NCI-H2081 treated with DMSO at 0.1 percent for 48 hours (cell line): Measurements from ENCODE around the gene PGK2.
"Not testable (repeated sequence)": the region's sequence is repeated elsewhere in the genome, so short reads cannot be mapped to it uniquely, and the experiment has no call there.

Experiments used
- DNase-seq: peaks from one replicate; lab custom pipeline; 2025; lab: John Stamatoyannopoulos, UW

The PGK2 gene

DNA sequence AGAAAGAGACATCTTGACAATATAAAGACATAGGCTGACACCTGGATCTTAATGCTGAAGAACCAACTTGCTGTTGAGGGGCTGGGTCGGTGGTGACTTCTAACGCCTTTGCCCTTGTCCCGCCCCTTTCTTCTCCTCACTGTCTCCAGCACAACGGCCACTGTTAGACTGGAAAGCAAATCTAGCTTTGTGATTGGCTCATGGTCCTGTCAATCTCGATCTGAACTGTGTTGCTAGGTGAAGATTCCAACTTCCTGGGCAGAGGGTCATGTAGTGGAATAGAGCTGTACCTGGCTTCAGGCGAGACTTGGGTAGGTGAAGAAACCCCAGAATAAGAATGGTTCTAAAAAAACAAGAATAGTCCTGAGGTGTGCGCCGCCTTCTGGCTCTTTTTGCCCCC is at the start of gene PGK2:
PGK2 (minus strand) TSS at position 110 of the 400 bp plus-strand sequence; CDS start at position 12, 98 bp downstream.
- no peak for DNase-seq

DNA sequence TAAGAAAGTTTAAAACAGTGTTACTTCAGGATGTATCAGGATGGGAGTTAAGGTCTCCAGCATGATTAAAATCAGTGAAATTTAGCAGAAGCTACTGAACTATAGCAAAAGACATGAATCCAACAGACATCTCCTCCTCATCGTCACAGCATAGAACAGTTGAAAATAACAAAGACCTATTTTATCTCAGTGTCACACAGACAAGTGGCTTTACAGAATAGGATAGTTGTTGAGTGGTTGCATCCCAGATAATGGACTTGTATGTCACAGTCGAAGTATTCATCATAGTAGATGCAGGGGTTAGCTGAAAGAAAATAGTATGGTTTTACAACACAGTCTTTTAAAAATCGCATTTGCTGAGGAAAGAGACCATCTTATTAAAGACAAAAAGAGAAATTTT is 48.1 kb upstream of the PGK2 start:
- DNase-seq = no peak

DNA sequence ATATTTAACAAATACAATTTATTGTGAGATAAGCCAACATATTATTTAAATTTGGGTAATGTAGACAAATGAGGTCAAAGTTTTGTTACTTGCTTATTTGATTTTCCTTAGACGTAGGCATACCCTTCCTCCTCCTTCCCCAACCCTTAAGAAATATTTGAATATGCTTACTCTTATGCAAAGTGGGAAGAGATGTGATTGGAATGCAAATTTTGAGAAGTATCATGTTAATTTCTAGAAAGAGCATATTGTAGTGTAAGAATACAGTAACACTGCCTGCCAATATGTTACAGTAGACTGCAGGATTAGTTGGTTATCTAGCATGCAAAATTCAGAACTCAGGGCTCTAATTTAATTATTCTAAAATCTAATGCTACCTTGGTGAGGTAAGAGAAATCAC is 46.3 kb upstream of the PGK2 start:
- DNase-seq = no peak

DNA sequence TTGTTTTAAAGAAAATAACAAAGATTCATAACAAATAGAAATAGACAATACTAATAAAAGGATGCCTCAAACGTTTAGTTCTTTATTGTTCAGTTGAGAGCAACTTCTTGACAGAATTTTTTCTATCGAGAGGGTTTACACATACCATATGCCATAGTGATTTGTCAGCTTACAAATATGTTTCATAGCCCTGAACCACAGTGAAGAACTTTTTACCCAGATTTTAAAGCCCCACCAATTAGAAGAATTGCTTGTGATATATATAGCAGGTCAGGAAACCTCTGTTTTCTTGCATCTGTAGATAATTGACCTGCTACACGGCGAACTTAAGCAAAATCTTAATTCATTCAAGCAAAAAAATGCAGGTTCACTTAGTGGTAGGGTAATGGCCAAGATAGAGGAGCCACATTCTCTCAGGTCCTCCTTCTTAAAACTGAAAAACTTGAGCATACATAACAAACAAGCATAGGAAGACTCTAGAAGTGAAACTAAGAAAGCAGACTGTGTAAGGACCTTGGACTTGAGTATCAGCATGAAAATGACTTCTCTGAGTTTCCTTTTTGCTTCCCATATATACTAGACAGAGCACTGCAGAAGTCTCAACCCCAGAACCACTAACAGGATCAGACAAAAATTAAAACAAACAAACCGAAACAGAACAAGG is 39.8 kb upstream of the PGK2 start:
- no peak for DNase-seq

DNA sequence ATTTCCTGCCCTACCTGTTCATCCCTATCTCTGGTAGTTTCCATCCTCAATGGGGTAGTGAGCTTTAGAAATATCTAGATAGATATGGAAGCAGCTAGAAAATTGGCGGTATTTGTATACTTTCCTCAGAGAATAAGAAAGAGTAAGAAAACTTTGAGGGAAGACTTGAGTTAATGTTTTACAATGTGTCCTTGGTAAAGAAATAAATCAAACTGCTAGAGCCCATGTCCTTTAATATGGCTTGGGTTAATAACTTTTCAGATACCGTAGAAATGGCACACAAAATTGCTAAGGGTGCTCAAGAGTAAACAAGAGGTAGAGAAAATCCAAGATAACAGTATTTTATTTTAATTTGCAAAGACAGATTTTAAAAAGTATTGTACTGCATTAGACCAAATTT is 28.1 kb upstream of the PGK2 start:
- DNase-seq = no peak

DNA sequence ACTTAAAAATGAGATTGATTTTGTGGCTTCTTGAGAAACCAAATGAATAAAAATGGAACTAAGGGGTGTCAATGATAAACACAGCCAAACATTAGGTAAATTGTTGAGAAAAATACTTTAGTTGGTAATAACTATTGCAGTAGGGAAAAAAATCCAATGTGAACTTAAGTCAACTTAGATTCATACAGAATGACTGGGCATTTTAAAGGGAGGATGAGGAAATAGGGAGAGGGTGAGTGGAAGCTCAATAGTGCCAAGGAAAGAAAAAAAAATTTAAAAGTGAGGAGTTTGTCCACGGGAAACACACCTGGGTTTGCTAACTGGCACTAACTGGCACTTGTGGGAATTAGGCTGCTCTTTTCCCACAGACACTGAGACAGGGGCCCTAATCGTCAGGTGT is 26.2 kb upstream of the PGK2 start:
- no peak for DNase-seq

DNA sequence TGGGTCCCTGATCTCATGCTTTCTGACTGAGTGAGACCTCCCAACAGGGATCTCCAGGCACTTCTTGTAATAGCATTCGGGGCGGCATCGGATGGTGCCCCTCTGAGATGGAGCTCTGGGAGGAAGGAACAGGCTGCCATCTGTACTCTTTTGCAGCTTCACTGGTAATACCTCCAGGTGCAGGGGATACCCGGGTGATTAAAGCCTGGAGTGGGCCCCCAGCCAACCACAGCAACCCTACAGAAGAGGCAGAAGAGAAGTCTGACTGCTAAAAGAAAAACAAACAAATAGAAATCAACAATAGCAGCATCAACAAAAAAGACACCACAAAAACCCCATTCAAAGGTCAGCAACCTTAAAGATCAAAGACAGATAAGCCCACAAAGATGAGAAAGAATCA is 19.1 kb upstream of the PGK2 start:
- DNase-seq = no peak

DNA sequence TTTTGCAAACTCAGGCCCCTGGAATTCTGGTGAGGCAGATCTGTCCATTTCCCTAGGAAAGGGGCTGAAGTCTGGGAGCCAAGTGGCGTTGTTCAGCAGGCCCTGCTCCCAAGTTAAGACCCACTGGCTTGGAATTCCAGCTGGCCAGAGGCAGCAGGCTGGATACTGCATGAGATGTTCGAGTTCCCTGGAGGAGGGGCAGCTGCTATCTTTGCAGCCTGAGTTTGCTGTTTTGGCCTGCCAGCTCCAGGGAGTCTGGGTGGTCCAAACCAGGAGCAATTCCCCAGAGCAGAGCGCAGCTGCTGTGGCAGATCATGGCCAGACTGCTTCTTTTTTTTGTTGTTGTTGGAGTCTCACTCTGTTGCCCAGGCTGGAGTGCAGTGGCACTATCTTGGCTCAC is 18.2 kb upstream of the PGK2 start:
- no peak for DNase-seq

DNA sequence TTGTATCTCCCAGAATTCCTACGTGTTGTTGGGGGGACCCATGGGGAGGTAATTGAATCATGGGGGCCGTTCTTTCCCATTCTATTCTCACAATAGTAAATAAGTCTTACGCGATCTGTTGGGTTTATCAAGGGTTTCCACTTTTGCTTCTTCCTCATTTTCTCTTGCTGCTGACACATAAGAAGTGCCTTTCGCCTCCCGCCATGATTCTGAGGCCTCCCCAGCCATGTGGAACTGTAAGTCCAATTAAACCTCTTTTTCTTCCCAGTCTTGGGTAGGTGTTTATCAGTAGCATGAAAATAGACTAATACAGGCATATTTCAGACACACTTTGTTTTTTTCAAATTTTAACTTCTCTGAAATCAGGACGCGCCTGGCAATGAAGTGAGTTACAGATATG is 14.4 kb upstream of the PGK2 start:
- DNase-seq = no peak

DNA sequence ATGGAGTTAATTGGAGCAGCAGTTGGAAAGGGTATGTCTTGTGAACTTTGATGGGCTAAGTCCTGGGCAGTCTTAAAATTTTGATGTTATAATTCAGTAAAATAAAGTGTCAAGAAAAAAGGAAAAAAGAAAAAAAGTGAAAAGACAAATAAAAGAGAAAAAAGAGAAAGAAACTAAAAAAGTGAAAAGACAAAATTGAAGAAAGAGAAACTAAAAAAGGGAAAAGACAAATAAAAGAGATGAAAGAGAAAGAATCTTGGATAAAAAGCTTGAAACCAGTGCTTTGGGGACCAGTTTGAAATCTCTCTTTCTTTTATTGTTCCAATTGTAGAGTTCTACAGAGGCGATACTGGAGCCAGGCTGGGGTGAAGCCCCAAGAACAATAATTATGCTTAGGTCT is 12.0 kb upstream of the PGK2 start:
- no peak for DNase-seq

DNA sequence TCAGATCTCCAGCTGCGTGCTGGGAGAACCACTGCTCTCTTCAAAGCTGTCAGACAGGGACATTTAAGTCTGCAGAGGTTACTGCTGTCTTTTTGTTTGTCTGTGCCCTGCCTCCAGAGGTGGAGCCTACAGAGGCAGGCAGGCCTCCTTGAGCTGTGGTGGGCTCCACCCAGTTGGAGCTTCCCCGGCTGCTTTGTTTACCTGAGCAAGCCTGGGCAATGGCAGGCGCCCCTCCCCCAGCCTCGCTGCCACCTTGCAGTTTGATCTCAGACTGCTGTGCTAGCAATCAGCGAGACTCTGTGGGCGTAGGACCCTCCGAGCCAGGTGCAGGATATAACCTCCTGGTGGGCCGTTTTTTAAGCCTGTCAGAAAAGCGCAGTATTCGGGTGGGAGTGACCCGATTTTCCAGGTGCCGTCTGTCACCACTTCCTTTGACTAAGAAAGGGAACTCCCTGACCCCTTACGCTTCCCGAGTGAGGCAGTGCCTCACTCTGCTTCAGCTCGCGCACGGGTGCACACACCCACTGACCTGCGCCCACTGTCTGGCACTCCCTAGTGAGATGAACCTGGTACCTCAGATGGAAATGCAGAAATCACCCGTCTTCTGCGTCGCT is 9.9 kb upstream of the PGK2 start:
- not testable (repeated sequence) for DNase-seq

DNA sequence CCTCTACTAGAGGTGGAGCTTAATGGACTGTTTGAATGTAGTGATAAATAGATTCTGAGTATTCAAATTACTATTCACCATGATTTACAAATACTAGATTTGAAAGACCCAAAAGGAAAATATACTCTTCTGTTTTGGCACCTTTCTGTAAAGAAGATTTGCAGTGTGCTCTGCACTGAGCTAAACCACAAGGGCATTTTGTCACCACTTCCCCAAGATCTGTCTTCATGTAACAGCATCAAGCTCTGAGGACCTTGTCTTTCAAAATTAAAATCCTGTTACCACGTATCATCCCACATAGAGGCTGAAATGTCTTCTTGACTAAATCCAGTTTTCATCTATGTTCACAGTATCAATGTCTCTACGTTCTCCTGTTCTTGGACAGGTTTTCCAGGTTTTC is 3.3 kb upstream of the PGK2 start:
- DNase-seq = no peak

DNA sequence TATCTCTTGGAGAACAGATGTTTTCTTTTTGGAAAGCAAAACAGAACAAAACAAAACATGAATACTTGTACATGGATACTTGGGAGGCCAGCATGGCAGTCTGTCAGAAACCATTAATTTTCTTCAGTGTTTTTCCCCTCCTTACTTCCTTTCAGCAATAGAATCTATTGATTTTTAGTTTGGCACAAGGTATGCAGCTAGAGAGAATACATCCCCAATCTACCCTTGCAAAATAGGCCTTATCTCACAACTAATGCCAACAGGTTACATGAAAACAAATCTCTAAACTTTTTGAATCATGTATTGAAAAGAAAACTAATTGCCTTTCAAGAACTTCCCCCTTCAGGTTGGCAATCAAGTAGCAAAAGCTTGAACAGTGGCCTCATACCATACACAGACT is 2.8 kb downstream of the PGK2 start:
- DNase-seq = no peak

DNA sequence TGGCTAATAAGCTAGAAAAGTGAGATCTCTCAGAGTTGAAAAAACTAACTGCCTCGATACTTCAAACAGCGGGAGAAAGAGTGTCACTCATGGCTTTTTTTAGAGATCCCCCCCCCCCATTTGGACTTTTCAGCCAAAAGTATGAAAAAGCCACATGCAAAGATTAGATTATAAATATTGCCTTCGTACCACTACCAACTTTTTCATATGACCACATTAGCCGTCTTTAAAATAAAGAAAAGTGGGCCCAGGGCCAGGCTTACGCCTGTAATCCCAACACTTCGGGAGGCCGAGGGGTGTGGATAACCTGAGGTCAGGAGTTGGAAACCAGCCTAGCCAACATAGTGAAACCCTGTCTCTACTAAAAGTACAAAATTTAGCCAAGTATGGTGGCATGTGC is 4.4 kb downstream of the PGK2 start:
- no peak for DNase-seq

DNA sequence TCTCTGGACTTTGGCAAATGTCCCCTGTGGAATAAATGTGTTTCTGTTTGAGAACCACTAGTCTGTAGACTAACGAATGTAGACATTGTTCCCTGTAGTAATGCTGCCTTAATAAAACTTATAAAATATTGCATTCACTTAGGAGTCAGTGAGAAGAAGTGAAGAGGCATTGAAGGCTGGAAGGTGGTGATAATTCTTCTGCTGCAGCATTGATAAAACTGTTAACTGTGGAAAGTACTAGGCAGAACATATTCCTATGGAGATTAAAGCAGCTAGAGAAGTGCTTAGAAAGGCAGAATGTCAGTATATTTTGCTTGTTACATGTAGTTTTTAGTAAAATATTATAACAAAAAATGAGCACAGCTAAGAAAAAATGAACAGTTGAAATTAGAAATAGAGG is 4.8 kb downstream of the PGK2 start:
- DNase-seq = no peak

DNA sequence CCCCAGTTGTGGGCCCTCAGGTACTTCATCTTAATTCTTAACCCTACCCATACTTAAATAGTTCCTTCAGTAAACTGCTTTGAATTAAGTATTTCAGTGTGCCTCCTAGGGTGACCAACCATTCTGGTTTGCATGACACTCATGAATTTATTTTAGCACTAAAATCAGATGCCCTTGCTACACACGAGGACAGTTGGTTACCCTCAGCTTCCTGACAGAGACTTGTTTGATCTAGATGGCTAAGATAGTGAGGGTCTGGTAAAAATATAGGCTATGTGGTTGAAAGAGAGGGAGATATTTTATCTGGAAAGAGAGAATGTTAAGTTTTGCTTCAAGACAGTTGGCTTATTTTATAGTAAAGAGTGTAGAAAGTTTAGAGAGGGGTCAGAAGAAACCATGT is 10.6 kb downstream of the PGK2 start:
- DNase-seq = no peak

DNA sequence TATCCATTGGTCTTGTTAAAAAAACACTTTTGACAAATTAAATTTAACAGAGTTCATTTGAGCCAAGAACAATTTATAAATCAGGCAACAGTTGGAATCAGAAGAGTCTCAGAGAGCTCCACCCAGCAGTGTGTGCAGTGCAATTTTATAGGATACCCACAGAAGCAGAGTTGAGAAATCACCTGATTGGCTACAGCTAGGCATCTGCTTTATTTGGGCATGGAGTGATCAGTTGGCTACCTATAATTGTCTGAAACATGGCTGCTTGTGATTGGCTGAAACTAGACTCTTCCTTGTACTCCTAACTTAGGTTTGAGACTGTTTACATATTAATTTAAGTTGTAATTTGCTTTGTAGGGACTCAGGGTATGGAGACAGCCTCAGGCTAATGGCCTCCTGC is 12.0 kb downstream of the PGK2 start:
- no peak for DNase-seq

DNA sequence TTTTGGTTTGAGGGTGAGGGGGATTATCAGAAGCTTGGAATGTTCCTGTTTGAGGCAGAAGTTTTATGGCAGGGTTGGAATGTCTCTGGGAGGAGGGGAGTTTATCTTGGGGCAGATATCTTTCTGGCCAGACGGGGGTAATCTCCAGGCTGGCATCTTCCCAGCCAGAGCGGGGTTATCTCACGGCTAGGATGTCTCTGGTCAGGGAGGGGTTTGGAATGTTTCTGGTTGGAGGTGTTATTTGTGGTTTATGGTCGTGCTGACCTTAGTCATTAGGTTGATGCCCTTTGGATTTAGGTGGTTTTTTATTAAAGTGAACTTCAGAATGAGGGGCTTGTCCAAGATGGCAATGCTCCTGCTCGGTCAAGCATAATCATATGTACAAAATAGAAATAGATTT is 14.8 kb downstream of the PGK2 start:
- DNase-seq = no peak

DNA sequence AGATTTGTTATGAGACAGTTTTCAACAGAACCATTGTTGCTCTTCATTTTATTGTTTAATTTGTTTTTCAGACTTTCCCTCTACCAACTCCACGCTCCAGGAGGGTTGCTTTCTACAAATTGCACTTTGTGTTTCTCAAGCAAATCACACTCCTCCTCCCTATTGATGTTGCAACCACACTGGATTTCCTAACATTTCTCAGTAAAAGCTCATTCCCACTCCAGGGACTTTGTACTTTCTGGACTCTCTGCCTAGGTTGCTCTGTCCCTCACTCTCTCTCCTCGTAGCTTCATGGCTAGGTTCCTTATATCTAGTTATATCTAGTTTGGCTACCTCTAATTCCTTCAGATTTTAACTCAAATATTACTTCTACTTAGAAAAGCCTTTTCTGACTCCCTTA is 20.3 kb downstream of the PGK2 start:
- no peak for DNase-seq

DNA sequence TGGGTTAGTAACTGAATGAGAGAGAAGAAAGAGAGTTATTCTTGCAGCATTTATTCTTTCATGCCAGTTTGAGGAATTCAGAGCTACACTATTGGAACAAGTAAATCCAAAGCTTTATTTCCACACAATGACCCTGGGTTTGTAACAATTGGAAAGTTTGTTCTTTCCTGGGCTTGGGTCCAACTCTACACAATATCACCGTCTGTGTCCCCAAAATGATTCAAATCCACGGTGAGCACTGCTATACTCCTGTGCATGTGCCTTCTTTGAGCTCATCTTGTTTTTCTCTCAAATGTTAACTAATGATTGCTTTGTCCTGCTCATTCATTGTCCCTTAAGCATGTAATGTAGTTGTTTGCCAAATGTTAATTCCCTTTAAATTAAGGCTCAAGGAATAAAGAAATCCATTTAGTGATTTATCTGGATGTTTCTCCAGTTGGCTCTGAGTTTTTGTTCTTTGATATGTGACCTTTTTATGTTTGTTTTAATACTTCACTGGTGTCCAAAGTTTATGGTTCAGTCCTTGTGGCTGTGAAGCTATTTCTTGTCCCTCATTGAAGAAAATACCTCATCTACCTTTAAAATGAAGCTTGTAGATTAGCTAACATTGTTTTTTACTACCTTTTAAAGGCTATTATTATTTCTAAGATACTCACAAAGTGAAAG is 22.4 kb downstream of the PGK2 start:
- DNase-seq = no peak

DNA sequence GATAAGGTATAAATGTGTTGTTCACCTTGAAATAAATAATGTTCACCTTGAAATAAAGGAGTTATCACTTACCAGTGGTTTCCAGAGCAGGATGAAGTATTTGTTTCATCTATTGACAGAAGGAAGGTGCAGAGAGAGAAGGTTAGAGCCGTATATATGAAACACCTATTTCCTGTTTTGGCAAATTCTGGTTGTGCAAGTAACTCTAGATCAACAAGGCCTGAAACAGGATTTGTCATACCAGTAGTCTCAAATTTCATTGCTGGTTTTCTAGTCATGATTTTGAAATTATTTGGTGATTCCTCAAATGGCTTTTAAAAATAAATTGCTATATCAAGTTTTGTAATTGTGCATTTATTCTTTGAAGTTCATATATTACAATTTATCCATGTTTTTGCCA is 42.8 kb downstream of the PGK2 start, which contains the start of gene CRISP3:
CRISP3 (minus strand) TSS at position 130 of the 400 bp plus-strand sequence; CDS start at position 109, 21 bp downstream.
- DNase-seq = no peak

DNA sequence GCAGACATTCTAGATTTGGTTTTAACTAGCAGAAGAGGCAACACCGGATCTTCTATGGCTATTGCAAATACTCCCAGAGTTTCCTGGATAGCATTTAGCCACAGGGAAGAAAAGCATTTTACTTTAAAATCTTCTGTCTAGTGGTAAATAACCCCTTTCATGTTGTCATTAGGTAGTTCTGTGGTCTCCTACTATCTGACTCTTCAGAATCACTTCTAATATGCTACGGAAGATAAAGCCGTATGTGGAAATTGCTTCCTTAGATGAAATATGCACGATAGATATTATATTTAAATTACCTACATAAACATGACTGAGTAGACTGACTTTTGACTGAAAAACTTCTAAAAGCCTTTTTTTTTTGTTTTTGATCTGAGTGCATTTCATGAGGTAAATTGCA is 43.7 kb downstream of the PGK2 start:
- DNase-seq = no peak

DNA sequence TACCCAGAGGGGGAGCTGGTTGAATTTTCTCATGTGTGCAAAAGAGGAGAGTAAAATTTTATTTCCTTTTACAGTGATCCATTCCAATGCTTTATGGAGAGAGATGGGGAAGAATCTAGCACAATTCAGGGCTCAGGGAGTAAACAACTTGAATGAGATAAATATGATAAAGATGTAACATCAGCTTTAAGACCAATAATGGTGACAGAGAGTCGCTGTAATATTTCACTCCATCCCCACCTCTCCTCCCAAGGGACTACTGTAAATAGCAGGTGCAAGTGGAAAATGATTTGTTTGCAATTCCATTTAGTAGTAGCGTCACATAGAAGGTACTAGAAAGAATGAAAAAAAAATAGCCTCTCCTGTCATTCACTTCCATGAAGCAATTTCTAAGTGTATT is 47.7 kb downstream of the PGK2 start:
- DNase-seq = no peak
